Ishikawa (cell line): ENCODE results near the gene CSAD.

Source experiments
- EGR1 ChIP-seq: IDR thresholded peaks from 2 replicates; pipeline ENCODE4 v1.6.1; 2012
- EP300 ChIP-seq: IDR thresholded peaks from 2 replicates; pipeline ENCODE4 v1.6.1; 2012; ENCODE audit warnings: borderline replicate concordance
- NFIC ChIP-seq: IDR thresholded peaks from 2 replicates; pipeline ENCODE4 v1.6.1; 2012
- TAF1 ChIP-seq: IDR thresholded peaks from 2 replicates; pipeline ENCODE4 v1.6.1; 2012; ENCODE audit warnings: low read depth, mild to moderate bottlenecking
- TEAD4 ChIP-seq: IDR thresholded peaks from 2 replicates; pipeline ENCODE4 v1.6.1; 2012
- YY1 ChIP-seq: IDR thresholded peaks from 2 replicates; pipeline ENCODE4 v1.6.1; 2012; ENCODE audit warnings: low read depth
- TF ChIP-seq, protein P1 (sequence below): IDR thresholded peaks from 2 replicates; pipeline ENCODE4 v1.6.1; 2012
- TF ChIP-seq, protein P2 (sequence below): IDR thresholded peaks from 2 replicates; pipeline ENCODE4 v1.6.1; 2012; ENCODE audit warnings: low read depth, mild to moderate bottlenecking

DNA sequence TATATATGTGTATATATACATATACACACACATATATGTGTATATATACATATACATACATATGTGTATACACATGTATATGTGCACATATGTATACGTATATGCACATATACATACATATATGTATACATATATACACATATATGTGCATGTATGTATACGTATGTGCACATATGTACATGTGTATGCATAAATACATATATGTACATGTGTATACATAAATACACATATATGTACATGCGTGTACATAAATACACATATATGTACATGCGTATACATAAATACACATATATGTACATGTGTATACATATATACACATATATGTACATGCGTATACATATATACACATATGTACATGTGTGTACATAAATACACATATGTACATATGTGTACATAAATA is 33.5 kb downstream of the CSAD start:
- TF ChIP-seq NFIC (no peak), EP300 (no peak), TEAD4 (no peak), TAF1 (no peak), YY1 (no peak), EGR1 (no peak)
- TF ChIP-seq, protein P1, sequence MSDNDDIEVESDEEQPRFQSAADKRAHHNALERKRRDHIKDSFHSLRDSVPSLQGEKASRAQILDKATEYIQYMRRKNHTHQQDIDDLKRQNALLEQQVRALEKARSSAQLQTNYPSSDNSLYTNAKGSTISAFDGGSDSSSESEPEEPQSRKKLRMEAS: no peak
- TF ChIP-seq, protein P2, sequence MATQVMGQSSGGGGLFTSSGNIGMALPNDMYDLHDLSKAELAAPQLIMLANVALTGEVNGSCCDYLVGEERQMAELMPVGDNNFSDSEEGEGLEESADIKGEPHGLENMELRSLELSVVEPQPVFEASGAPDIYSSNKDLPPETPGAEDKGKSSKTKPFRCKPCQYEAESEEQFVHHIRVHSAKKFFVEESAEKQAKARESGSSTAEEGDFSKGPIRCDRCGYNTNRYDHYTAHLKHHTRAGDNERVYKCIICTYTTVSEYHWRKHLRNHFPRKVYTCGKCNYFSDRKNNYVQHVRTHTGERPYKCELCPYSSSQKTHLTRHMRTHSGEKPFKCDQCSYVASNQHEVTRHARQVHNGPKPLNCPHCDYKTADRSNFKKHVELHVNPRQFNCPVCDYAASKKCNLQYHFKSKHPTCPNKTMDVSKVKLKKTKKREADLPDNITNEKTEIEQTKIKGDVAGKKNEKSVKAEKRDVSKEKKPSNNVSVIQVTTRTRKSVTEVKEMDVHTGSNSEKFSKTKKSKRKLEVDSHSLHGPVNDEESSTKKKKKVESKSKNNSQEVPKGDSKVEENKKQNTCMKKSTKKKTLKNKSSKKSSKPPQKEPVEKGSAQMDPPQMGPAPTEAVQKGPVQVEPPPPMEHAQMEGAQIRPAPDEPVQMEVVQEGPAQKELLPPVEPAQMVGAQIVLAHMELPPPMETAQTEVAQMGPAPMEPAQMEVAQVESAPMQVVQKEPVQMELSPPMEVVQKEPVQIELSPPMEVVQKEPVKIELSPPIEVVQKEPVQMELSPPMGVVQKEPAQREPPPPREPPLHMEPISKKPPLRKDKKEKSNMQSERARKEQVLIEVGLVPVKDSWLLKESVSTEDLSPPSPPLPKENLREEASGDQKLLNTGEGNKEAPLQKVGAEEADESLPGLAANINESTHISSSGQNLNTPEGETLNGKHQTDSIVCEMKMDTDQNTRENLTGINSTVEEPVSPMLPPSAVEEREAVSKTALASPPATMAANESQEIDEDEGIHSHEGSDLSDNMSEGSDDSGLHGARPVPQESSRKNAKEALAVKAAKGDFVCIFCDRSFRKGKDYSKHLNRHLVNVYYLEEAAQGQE: no peak
